ENCODE data around the gene MMP19. TPM values are rescaled to one million over a fixed set of nuclear protein-coding genes. Genes with fewer than 3 reads are reported as not detected.
"Not testable (repeated sequence)": the region's sequence is repeated elsewhere in the genome, so short reads cannot be mapped to it uniquely, and the experiment has no call there.

The MMP19 gene
- total and polyA plus RNA-seq, 10 donors = 7.9 to 100 (median 55.8) TPM

GRCh38 chr12:55838361-55838760 is 4.4 kb downstream of the MMP19 start:
- no peak for DNase-seq
- Histone ChIP-seq H3K9me3 (no peaks in the 10 kb centered on the region), H3K36me3 (peaks cover 0 to 55% (median 0%) of the 10 kb centered on the region in 6 donors), H3K27ac (no peak overlapping the region), H3K4me1 (peaks cover 0 to 24% (median 0%) of the 10 kb centered on the region in 6 donors), H3K4me3 (no peak overlapping the region), H3K27me3 (replicated peaks in 1 of 7) (no peaks in the 10 kb centered on the region)
- TF ChIP-seq POLR2AphosphoS5 (IDR thresholded peaks at IDR 0.05) = peak in 2 of 3 donors; percentile 13 to 53
- TF ChIP-seq, protein P1, sequence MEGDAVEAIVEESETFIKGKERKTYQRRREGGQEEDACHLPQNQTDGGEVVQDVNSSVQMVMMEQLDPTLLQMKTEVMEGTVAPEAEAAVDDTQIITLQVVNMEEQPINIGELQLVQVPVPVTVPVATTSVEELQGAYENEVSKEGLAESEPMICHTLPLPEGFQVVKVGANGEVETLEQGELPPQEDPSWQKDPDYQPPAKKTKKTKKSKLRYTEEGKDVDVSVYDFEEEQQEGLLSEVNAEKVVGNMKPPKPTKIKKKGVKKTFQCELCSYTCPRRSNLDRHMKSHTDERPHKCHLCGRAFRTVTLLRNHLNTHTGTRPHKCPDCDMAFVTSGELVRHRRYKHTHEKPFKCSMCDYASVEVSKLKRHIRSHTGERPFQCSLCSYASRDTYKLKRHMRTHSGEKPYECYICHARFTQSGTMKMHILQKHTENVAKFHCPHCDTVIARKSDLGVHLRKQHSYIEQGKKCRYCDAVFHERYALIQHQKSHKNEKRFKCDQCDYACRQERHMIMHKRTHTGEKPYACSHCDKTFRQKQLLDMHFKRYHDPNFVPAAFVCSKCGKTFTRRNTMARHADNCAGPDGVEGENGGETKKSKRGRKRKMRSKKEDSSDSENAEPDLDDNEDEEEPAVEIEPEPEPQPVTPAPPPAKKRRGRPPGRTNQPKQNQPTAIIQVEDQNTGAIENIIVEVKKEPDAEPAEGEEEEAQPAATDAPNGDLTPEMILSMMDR (IDR thresholded peaks at IDR 0.05 in 8 of 11, conservative IDR thresholded peaks at IDR 0.05 in 3 of 11) = no peak
- WGBS, 5 donors = 88 to 96% (median 90%) methylated on average over 3 of the region's 3 CpGs
- intact Hi-C loops (cut with DNase I; ENCODE audit: low total_unique reads) = no loop called here

GRCh38 chr12:55834400-55834799 is 8.3 kb downstream of the MMP19 start:
- Histone ChIP-seq H3K4me1 (peaks cover 0 to 34% (median 21%) of the 10 kb centered on the region in 6 donors), H3K36me3 (peaks cover 0 to 55% (median 0%) of the 10 kb centered on the region in 6 donors)
- not testable (repeated sequence) for H3K27me3 ChIP-seq (replicated peaks in 1 of 7); H3K9me3 ChIP-seq; H3K27ac ChIP-seq; DNase-seq; H3K4me3 ChIP-seq
- 75 to 95% (median 81%) methylated on average over 4 to 6 of the region's 6 CpGs for WGBS, 5 donors
- TF ChIP-seq POLR2AphosphoS5 (IDR thresholded peaks at IDR 0.05) = peak in 2 of 3 donors; percentile 41 to 51
- intact Hi-C loops (cut with DNase I; ENCODE audit: low total_unique reads) = loop anchor here (5.0 kb wide), 1 partner anchor 93 kb away; the partner anchor contains the start of gene PYM1

- intact Hi-C loops (cut with DNase I; ENCODE audit: low total_unique reads) = loop anchor here (5.0 kb wide), 1 partner anchor 94 kb away; the partner anchor contains the start of gene PYM1
- no peaks in the 10 kb centered on the region for H3K9me3 ChIP-seq
- peaks cover 6 to 42% (median 32%) of the 10 kb centered on the region in 6 donors for H3K4me1 ChIP-seq
- TF ChIP-seq POLR2AphosphoS5 (IDR thresholded peaks at IDR 0.05) = peak in 2 of 3 donors; percentile 29 to 50
- no peak for TF ChIP-seq POLR2A (IDR thresholded peaks at IDR 0.05)
- H3K27me3 ChIP-seq (replicated peaks in 1 of 7) = no peaks in the 10 kb centered on the region
- H3K36me3 ChIP-seq = peaks cover 0 to 47% (median 0%) of the 10 kb centered on the region in 6 donors
- DNase-seq = peak; percentile 78
- WGBS, 5 donors = 92 to 100% (median 95%) methylated on average over 3 to 10 of the region's 10 CpGs
- H3K4me3 ChIP-seq = no peak overlapping the region
- peak overlapping the region in 1 of 8 donors; percentile 33 for H3K27ac ChIP-seq
These were observed 9.7 kb downstream of the MMP19 start for GRCh38 chr12:55833056-55833455.

- Histone ChIP-seq H3K27me3 (replicated peaks in 1 of 7) (no peaks in the 10 kb centered on the region), H3K9me3 (no peaks in the 10 kb centered on the region), H3K36me3 (peaks cover 0 to 39% (median 0%) of the 10 kb centered on the region in 6 donors), H3K4me1 (peaks cover 21 to 58% (median 48%) of the 10 kb centered on the region in 6 donors), H3K27ac (peak overlapping the region in 7 of 8 donors; percentile 85 to 94 (median 92)), H3K4me3 (peak overlapping the region; percentile 74 to 96 (median 86))
- intact Hi-C loops (cut with DNase I; ENCODE audit: low total_unique reads) = loop anchor here (5.0 kb wide), 1 partner anchor 96 kb away; the partner anchor contains the start of gene PYM1
- DNase-seq = peak; percentile 44
- WGBS, 5 donors = 11 to 31% (median 14%) methylated on average over 1 of the region's 1 CpG
- TF ChIP-seq, protein P1 (IDR thresholded peaks at IDR 0.05 in 8 of 11, conservative IDR thresholded peaks at IDR 0.05 in 3 of 11) = no peak
- TF ChIP-seq POLR2A (IDR thresholded peaks at IDR 0.05) (no peak), POLR2AphosphoS5 (IDR thresholded peaks at IDR 0.05) (no peak)
These were observed 11.3 kb downstream of the MMP19 start for GRCh38 chr12:55831447-55831815.

GRCh38 chr12:55830601-55831446 is 11.9 kb downstream of the MMP19 start:
- DNase-seq = peak; percentile 85
- peaks cover 23 to 64% (median 54%) of the 10 kb centered on the region in 6 donors for H3K4me1 ChIP-seq
- H3K4me3 ChIP-seq = peak overlapping the region; percentile 74 to 96 (median 86)
- no peaks in the 10 kb centered on the region for H3K9me3 ChIP-seq
- intact Hi-C loops (cut with DNase I; ENCODE audit: low total_unique reads) = loop anchor here (5.0 kb wide), 1 partner anchor 96 kb away; the partner anchor contains the start of gene PYM1
- TF ChIP-seq POLR2A (IDR thresholded peaks at IDR 0.05) = peak in 1 of 3 donors; percentile 9
- TF ChIP-seq POLR2AphosphoS5 (IDR thresholded peaks at IDR 0.05) = peak; percentile 73 to 86 (median 81)
- TF ChIP-seq, protein P1 (IDR thresholded peaks at IDR 0.05 in 8 of 11, conservative IDR thresholded peaks at IDR 0.05 in 3 of 11) = no peak
- 5 to 12% (median 7%) methylated on average over 12 to 23 of the region's 23 CpGs for WGBS, 5 donors
- peak overlapping the region; percentile 85 to 94 (median 92) for H3K27ac ChIP-seq
- peaks cover 0 to 36% (median 0%) of the 10 kb centered on the region in 6 donors for H3K36me3 ChIP-seq
- no peaks in the 10 kb centered on the region for H3K27me3 ChIP-seq (replicated peaks in 1 of 7)

All from spleen (tissue), 11 donors.